KOPT-K1 (cell line): ENCODE results near the gene CABLES1.
"Not testable (repeated sequence)": the region's sequence is repeated elsewhere in the genome, so short reads cannot be mapped to it uniquely, and the experiment has no call there.

Source experiments
- H3K27ac ChIP-seq: fragments of 200-600 bp; sonication (generic); 2 replicates; pipeline ENCODE4 v1.5.1; 2016; ENCODE audit warnings: antibody characterized with exemption, mild to moderate bottlenecking, low read depth, low read length; ENCODE audit not compliant: poor library complexity, severe bottlenecking
- H3K36me3 ChIP-seq: fragments of 200-600 bp; sonication (generic); 2 replicates; pipeline ENCODE4 v1.5.1; 2017; ENCODE audit warnings: antibody characterized with exemption, mild to moderate bottlenecking, low read length, moderate library complexity; ENCODE audit not compliant: insufficient read depth
- H3K9me3 ChIP-seq: fragments of 200-600 bp; sonication (generic); 2 replicates; pipeline ENCODE4 v1.5.1; 2017; ENCODE audit warnings: antibody characterized with exemption, low read length, mild to moderate bottlenecking; ENCODE audit not compliant: insufficient read depth, poor library complexity, severe bottlenecking

CABLES1 gene

DNA sequence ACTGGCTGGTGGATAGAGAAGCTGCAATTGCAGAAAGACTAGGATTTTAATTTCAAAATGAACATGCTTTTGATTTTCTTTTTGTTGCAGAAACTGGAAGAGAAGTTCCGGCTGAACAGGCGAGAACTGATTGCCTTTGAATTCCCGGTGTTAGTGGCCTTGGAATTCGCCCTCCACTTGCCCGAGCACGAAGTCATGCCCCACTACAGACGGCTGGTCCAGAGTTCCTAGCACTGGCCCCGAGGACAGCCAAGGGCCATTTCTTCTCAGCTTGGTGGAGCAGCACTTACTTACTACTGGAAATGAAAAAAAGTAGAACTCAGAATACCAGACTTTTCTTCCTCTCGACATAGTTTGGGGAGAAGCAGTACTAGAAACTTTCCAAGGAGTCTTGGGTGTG is 121.9 kb downstream of the CABLES1 start:
- H3K9me3 ChIP-seq, result no peaks in the 10 kb centered on the region
- no peak overlapping the region for H3K27ac ChIP-seq
- H3K36me3 ChIP-seq, result no peaks in the 10 kb centered on the region

DNA sequence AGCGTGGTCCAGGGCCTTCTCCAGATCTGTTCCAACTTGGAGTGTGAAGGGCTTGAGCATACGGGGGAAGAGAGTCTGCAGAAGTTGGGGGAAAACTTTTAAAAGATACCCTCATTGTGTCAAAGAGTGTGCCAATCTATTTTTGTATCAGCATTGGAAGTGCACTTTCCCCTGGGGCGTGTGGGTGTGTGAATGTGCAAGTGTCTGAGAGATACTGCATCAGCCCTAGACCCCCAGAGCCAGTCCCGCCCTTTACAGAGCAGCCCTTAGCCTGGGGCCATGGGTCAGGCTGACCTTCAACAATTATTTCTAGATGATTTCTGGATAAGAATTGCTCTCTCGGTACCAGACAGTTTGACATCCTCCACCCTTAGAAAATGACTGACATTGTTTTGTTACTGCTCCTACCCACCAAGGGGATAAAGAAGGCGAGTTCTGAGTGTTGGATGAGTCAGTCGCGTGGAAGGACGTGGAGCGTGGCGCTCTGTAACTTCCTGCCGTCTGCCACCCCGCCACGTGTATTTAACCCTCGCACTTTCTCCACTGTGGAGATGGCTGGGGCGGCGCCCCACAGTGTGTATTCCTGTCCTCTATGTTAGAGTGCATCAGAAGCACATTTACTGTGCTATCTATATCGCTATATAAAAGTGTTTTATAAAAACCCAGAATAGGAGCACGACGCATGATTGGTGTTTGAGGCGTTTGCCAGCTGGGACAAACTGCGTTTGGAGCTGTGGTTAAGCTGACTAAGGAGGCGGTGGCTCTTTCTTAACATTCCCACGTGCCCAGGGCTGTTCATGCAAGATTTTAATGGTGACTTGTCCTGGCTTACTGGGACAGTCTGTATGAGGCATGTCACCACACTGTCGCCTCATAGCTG is 122.6 kb downstream of the CABLES1 start:
- Histone ChIP-seq H3K27ac (no peak overlapping the region), H3K36me3 (no peaks in the 10 kb centered on the region)

DNA sequence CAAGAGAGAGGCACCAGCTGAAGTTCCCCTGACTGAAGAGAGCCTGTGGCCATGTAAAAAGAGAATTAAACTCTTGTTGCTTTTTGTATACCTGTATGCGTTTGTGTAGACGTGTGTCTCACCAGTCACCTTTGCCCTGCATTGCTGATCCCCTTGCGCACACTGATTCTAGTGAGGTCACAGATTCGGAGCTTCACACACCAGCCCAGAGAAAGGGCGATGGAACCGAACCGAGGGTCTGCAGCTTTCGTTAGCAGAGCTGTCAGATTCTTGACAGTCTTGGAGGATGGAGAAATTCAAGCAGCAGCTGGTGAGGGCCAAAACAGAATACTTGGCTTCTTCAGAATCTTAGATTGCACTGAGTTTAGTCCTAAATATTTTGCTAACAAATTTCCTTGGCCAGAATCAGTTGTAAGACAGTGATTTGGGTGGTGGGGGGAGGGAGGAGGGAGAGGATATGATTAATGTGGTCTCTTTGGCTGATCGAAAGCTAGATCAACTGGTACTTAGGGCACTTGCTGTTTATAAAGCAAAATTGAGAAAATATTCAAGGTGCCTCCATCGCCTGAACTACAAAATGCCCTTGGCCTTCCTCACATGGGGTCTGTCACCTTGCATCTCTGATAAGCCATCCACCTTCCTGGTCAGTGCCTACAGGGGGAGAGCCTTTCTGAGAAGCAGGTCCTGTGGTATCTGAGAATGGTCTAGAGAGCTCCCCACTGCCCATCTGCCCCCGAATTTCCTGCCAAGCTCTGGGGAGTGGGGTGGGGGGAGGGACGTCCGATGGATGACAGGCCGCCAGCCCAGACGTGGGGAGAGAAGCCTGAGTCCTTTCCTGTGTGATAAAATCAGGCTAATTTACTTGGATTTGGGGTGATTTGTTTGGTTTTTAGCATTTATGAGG is 123.5 kb downstream of the CABLES1 start:
- no peaks in the 10 kb centered on the region for H3K36me3 ChIP-seq
- no peak overlapping the region for H3K27ac ChIP-seq
- H3K9me3 ChIP-seq, result no peaks in the 10 kb centered on the region

More for the DNA sequence above, 122.6 kb downstream of the CABLES1 start:
- H3K9me3 ChIP-seq, result no peaks in the 10 kb centered on the region

- Histone ChIP-seq H3K36me3 (no peaks in the 10 kb centered on the region), H3K9me3 (no peaks in the 10 kb centered on the region), H3K27ac (peak overlapping the region; percentile 43)
These were observed 124.7 kb downstream of the CABLES1 start for GRCh38 chr18:23259701-23260681.

DNA sequence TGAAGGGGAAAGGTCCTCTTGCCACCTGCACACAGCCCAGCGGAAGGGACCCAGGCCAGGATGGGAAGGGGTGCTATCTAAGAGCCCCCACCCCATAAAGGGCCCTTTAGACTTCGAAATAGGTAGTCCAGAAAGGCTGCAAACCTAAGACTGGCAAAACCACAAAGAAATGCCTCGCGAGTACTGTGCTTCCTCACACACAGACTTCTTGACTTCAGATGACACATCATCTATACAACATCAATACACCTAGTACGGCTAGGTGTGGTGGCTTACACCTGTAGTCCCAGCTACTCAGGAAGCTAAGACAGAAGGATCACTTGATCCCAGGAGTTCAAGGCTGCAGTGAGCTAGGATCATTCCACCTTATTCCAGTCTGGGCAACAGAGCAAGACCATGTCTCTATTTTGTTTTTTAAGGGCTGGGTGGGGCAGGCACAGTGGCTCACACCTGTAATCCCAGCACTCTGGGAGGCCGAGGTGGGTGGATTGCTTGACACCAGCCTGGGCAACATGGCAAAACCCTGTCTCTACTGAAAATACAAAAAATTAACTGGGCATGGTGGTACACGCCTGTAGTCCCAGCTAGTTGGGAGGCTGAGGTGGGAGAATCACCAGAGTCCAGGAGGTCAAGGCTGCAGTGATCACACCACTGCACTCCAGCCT is 125.8 kb downstream of the CABLES1 start:
- H3K27ac ChIP-seq, result no peak overlapping the region
- H3K9me3 ChIP-seq, result no peaks in the 10 kb centered on the region
- H3K36me3 ChIP-seq, result no peaks in the 10 kb centered on the region

DNA sequence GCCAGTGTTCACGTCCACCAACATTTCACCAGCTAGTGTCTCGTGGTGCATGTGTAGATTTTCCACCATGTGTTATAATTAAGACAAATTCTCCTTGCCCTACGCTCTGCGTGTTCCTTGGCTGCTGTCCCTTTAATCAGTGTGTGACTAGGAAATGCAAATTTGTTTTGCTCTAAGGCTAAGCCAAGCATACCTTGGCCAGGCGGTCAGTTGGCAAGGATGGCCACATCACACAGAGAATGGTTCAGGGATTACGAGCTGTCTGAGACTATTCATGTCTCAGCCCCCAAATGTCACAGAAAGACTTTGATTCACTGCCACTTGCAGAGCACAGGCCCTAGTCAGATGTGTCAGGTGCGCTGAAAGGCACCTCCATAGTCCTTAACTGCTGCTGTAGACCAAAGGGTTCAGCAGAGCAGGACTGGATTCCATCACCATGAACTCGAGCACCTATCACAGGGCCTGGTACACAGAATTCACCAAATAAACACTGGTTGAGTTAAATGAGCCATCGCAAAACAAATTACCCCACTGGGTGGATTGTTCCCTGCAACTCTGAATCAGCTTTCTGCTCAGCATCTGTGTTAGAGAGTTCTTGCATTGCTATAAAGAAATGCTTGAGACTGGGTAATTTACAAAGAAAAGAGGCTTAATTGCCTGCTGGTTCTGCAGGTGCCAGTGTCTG is 128.4 kb downstream of the CABLES1 start:
- peaks cover under 1% of the 10 kb centered on the region for H3K9me3 ChIP-seq
- H3K36me3 ChIP-seq, result no peaks in the 10 kb centered on the region
- H3K27ac ChIP-seq, result no peak overlapping the region

- Histone ChIP-seq H3K27ac (no peak overlapping the region), H3K36me3 (no peaks in the 10 kb centered on the region), H3K9me3 (peaks cover 22% of the 10 kb centered on the region)
These were observed 130.6 kb downstream of the CABLES1 start for GRCh38 chr18:23265682-23266399.

DNA sequence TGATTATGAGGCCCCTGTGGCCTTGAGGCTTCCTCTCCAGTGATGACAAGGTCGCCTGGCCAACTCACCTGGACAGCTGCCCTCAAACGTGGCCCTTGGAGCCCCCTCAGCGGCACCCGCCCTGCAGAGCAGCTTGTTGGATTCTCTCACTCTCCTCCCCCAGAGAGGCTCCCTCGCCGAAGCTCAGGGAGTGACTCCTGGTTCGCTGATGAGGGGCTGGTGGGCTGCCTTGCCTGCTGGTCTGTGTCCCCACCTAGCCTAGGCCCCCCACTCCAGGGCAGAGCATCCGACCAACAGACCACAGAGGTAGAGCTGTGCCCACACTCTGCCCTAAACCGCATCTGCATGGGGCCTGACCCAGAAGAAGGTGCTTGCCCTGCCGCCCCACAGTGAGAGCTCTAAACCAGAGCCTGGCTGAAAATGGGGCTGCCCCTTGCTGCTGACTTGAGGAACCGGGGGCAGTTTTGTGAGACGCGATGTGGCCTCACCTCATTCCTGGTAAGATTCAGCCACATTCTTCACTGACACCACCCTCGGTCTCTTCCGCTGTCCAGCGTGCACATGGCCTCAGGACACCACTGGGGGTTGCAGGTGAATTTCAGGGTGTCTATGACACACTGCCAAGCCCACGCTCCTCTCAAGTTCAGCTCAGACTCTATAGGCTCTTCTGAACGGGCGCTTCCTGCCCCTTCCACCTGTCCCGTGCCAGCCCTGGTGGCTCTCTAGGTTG is 131.6 kb downstream of the CABLES1 start:
- no peak overlapping the region for H3K27ac ChIP-seq

GRCh38 chr18:23267447-23267776 is 132.1 kb downstream of the CABLES1 start:
- Histone ChIP-seq H3K27ac (no peak overlapping the region), H3K36me3 (no peaks in the 10 kb centered on the region), H3K9me3 (peaks cover 29% of the 10 kb centered on the region)

More for the DNA sequence above, 131.6 kb downstream of the CABLES1 start:
- Histone ChIP-seq H3K36me3 (no peaks in the 10 kb centered on the region), H3K9me3 (peaks cover 29% of the 10 kb centered on the region)

GRCh38 chr18:23268641-23269040 is 133.4 kb downstream of the CABLES1 start:
- Histone ChIP-seq H3K9me3 (peaks cover 29% of the 10 kb centered on the region), H3K27ac (no peak overlapping the region), H3K36me3 (no peaks in the 10 kb centered on the region)

DNA sequence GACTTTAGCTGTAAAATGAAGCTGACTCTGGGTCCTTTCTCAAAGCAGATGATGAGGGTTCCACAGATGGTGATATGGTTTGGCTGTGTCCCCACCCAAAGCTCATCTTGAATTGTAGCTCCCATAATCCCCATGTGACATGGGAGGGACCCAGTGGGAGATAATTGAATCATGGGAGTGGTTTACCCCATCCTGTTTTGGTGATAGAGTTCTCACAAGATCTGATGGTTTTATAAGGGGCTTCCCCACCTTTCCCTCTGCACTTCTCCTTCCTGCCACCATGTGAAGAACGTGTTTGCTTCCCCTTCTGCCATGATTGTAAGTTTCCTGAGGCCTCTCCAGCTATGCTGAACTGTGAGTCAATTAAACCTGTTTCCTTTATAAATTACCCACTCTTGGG is 133.8 kb downstream of the CABLES1 start:
- H3K36me3 ChIP-seq, H3K27ac ChIP-seq: not testable (repeated sequence)
- H3K9me3 ChIP-seq, result peaks cover 29% of the 10 kb centered on the region

DNA sequence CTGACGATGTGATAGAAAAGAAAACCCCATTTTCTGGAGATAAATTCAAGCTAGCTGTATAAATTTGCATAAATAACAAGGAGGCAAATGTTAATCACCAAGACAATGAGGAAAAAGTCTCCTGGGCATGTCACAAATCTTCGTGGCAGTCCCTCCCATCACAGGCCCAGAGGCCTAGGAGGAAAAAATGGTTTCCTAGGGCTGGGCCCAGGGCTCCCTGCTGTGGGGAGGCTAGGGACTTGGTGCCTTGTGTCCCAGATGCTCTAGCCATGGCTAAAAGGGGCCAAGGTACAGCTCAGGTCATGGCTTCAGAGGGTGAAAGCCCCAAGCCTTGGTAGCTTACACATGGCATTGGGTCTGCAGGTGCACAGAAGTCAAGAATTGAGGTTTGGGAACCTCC is 134.6 kb downstream of the CABLES1 start:
- H3K27ac ChIP-seq, result no peak overlapping the region
- peaks cover 29% of the 10 kb centered on the region for H3K9me3 ChIP-seq
- no peaks in the 10 kb centered on the region for H3K36me3 ChIP-seq
